Stimulated activated CD4-positive, alpha-beta T cell treated with anti-CD3 and anti-CD28 coated beads, Interleukin-1b, Interleukin-23, amount 100 ng/mL, for 1 hour (primary cell): ENCODE data around the gene GREM2.

ENCODE experiments used
- DNase-seq, 2 donors: peaks; one replicate each; pipeline ENCODE4 v3.0.0-alpha.2; 2020; ENCODE audit warnings: low read depth in 2 of 2

GREM2 gene

GRCh38 chr1:240455228-240455821 lies 156.6 kb downstream of the GREM2 start:
- no peak for DNase-seq

- DNase-seq, result no peak
Measured at GRCh38 chr1:240445369-240445768, 166.6 kb downstream of the GREM2 start.

GRCh38 chr1:240441669-240442068 lies 170.3 kb downstream of the GREM2 start:
- DNase-seq, result no peak
